SK-N-SH (cell line): Measurements from ENCODE around the gene KIAA1586.

Source experiments
- EP300 ChIP-seq, 2 experiments: IDR thresholded peaks; 2 replicates each; pipeline versions ENCODE4 v1.4.0 to v1.6.1; 2012; ENCODE audit warnings: borderline replicate concordance in 1 of 2, low read depth in 1 of 2, low read length in 1 of 2
- FOXJ3 ChIP-seq: sonication (generic); formaldehyde crosslinking; IDR thresholded peaks from 2 replicates; pipeline ENCODE4 v1.5.1; 2020; ENCODE audit warnings: mild to moderate bottlenecking, missing genetic modification reagents
- FOXM1 ChIP-seq: IDR thresholded peaks from 2 replicates; pipeline ENCODE4 v1.4.0; 2012; ENCODE audit warnings: low read depth, mild to moderate bottlenecking
- MAX ChIP-seq: IDR thresholded peaks from 2 replicates; pipeline ENCODE4 v1.4.0; 2012; ENCODE audit warnings: low read depth
- PBX3 ChIP-seq: IDR thresholded peaks from 2 replicates; pipeline ENCODE4; 2012
- POLR2AphosphoS5 ChIP-seq: IDR thresholded peaks from 2 replicates; pipeline ENCODE4 v1.6.1; 2012; ENCODE audit warnings: low read depth, low read length
- RCOR1 ChIP-seq: fragments of 150-350 bp; IDR thresholded peaks from 2 replicates; pipeline ENCODE4 v1.6.1; 2017; ENCODE audit warnings: antibody characterized with exemption, low read length
- RXRA ChIP-seq: IDR thresholded peaks from 2 replicates; pipeline ENCODE4 v1.4.0; 2012; ENCODE audit warnings: low read depth, mild to moderate bottlenecking, borderline replicate concordance
- SMC3 ChIP-seq: IDR thresholded peaks from 2 replicates; pipeline ENCODE4 v1.6.1; 2012; ENCODE audit warnings: low read depth, low read length, improper control_type of control experiment
- TAF1 ChIP-seq: IDR thresholded peaks from 2 replicates; pipeline ENCODE4 v1.6.1; 2012; ENCODE audit warnings: low read depth, mild to moderate bottlenecking, low read length, moderate library complexity, borderline replicate concordance
- YY1 ChIP-seq: IDR thresholded peaks from 2 replicates; pipeline ENCODE4 v1.4.0; 2012; ENCODE audit warnings: low read depth, mild to moderate bottlenecking
- TF ChIP-seq, protein P1 (sequence below): fragments of 200-600 bp; sonication (generic); IDR thresholded peaks from 2 replicates; pipeline ENCODE4 v1.6.1; 2017; ENCODE audit warnings: antibody characterized with exemption, mild to moderate bottlenecking, moderate library complexity
- TF ChIP-seq, protein P2 (sequence below): IDR thresholded peaks from 2 replicates; pipeline ENCODE4 v1.6.1; 2012; ENCODE audit warnings: mild to moderate bottlenecking, low read depth, low read length, moderate library complexity

DNA sequence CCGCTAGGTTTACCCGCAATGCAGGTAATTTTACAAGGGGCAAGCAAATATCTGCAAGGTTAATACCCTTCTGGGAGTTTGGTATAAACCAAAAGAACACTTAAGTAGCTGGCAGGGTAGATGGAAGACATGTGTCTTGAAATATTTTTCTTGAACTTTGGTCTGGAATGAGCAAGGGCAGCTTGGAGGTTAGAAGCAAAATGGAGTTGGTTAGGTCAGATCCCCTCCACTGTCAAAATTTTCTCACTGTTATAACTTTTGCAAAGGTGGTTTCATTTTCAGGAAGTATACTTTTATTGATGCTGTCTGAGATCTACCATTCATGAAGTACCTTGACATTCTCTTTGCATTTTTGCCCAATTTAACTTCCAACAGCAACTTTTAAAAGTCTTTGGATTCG lies 13.3 kb upstream of the KIAA1586 start:
- TF ChIP-seq, protein P1, sequence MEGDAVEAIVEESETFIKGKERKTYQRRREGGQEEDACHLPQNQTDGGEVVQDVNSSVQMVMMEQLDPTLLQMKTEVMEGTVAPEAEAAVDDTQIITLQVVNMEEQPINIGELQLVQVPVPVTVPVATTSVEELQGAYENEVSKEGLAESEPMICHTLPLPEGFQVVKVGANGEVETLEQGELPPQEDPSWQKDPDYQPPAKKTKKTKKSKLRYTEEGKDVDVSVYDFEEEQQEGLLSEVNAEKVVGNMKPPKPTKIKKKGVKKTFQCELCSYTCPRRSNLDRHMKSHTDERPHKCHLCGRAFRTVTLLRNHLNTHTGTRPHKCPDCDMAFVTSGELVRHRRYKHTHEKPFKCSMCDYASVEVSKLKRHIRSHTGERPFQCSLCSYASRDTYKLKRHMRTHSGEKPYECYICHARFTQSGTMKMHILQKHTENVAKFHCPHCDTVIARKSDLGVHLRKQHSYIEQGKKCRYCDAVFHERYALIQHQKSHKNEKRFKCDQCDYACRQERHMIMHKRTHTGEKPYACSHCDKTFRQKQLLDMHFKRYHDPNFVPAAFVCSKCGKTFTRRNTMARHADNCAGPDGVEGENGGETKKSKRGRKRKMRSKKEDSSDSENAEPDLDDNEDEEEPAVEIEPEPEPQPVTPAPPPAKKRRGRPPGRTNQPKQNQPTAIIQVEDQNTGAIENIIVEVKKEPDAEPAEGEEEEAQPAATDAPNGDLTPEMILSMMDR: no peak
- TF ChIP-seq POLR2AphosphoS5 (no peak), FOXJ3 (CRISPR knock-in tag) (no peak), MAX (no peak), SMC3 (no peak), PBX3 (no peak), FOXM1 (no peak), TAF1 (no peak), EP300 (IDR thresholded peaks at IDR 0.05; ENCODE audit: borderline replicate concordance in 1 of 2, low read depth in 1 of 2, low read length in 1 of 2) (no peak), RCOR1 (no peak), RXRA (no peak), YY1 (no peak)
- TF ChIP-seq, protein P2, sequence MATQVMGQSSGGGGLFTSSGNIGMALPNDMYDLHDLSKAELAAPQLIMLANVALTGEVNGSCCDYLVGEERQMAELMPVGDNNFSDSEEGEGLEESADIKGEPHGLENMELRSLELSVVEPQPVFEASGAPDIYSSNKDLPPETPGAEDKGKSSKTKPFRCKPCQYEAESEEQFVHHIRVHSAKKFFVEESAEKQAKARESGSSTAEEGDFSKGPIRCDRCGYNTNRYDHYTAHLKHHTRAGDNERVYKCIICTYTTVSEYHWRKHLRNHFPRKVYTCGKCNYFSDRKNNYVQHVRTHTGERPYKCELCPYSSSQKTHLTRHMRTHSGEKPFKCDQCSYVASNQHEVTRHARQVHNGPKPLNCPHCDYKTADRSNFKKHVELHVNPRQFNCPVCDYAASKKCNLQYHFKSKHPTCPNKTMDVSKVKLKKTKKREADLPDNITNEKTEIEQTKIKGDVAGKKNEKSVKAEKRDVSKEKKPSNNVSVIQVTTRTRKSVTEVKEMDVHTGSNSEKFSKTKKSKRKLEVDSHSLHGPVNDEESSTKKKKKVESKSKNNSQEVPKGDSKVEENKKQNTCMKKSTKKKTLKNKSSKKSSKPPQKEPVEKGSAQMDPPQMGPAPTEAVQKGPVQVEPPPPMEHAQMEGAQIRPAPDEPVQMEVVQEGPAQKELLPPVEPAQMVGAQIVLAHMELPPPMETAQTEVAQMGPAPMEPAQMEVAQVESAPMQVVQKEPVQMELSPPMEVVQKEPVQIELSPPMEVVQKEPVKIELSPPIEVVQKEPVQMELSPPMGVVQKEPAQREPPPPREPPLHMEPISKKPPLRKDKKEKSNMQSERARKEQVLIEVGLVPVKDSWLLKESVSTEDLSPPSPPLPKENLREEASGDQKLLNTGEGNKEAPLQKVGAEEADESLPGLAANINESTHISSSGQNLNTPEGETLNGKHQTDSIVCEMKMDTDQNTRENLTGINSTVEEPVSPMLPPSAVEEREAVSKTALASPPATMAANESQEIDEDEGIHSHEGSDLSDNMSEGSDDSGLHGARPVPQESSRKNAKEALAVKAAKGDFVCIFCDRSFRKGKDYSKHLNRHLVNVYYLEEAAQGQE: no peak
